GM12892 (cell line): ENCODE measurements around the gene UVSSA.

Experiments used
- POLR2A ChIP-seq: IDR thresholded peaks from 2 replicates; pipeline ENCODE4 v1.6.1; 2011; ENCODE audit warnings: low read depth, low read length, control low read depth
- POLR2AphosphoS5 ChIP-seq: IDR thresholded peaks from 2 replicates; pipeline ENCODE4 v1.6.1; 2011; ENCODE audit warnings: low read depth, low read length, control low read depth
- TAF1 ChIP-seq: IDR thresholded peaks from 2 replicates; pipeline ENCODE4 v1.6.1; 2011; ENCODE audit warnings: low read depth, mild to moderate bottlenecking, control low read depth, low read length, borderline replicate concordance

GRCh38 chr4:1348014-1348513 is 1.1 kb downstream of the UVSSA start:
- no peak for TF ChIP-seq POLR2A
- TF ChIP-seq POLR2AphosphoS5: no peak
- TF ChIP-seq TAF1: no peak
